SK-N-SH (cell line): ENCODE measurements around the gene HDAC4. TPM values are rescaled to one million over a fixed set of nuclear protein-coding genes. Genes with fewer than 3 reads are reported as not detected.
A peak's percentile ranks its signal among the peaks of the same experiment; 100 is the strongest.

Experiments used
- CTCF ChIA-PET: fragments of 300-600, 350-600 bp; formaldehyde crosslinking; extraction: SDS; loops from one replicate; lab custom pipeline; 2021; lab: Yijun Ruan, JAX
- POLR2A ChIA-PET: fragments of 350-600 bp; sonication (Branson Sonifier 250); formaldehyde crosslinking; extraction: SDS; loops from one replicate; lab custom pipeline; 2020; ENCODE audit warnings: antibody characterized with exemption, inconsistent platforms; lab: Yijun Ruan, JAX
- DNase-seq: peaks from one replicate; pipeline ENCODE4 v3.0.0; 2012
- H2AFZ ChIP-seq: fragments of 200-600 bp; sonication (generic); 2 replicates; pipeline ENCODE4 v1.8.1; 2016; ENCODE audit warnings: antibody characterized with exemption, mild to moderate bottlenecking, low read depth
- H3F3A ChIP-seq: fragments of 200-600 bp; sonication (generic); replicated peaks from 2 replicates; pipeline ENCODE3; 2016; ENCODE audit warnings: antibody characterized with exemption, mild to moderate bottlenecking; ENCODE audit not compliant: insufficient read depth
- H3K27ac ChIP-seq, 2 experiments: fragments of 200-500 bp in 1 of 2; fragments of 200-600 bp in 1 of 2; sonication (Bioruptor generic) in 1 of 2; sonication (generic), shearing (Covaris generic) in 1 of 2; 2 replicates each; pipeline versions ENCODE4 v1.5.1 to v1.6.1; 2014 to 2016; ENCODE audit warnings: low read depth in 2 of 2, inconsistent platforms in 1 of 2, low read length in 1 of 2, mild to moderate bottlenecking in 1 of 2, mixed read lengths in 1 of 2
- H3K27me3 ChIP-seq: fragments of 200-600 bp; sonication (generic), shearing (Covaris generic); 2 replicates; pipeline ENCODE4 v1.6.1; 2016; ENCODE audit warnings: mixed run types; ENCODE audit not compliant: insufficient read depth
- H3K36me3 ChIP-seq, 2 experiments: fragments of 200-500 bp in 1 of 2; fragments of 200-600 bp in 1 of 2; sonication (Bioruptor generic) in 1 of 2; sonication (generic) in 1 of 2; replicated peaks in 1 of 2; 2 replicates each; pipeline versions ENCODE3 to v1.5.1; 2014 to 2016; ENCODE audit warnings: low read length in 1 of 2, mild to moderate bottlenecking in 1 of 2; ENCODE audit not compliant: insufficient read depth in 2 of 2, control insufficient read depth in 1 of 2
- H3K4me1 ChIP-seq, 2 experiments: fragments of 200-500 bp in 1 of 2; fragments of 200-600 bp in 1 of 2; sonication (Bioruptor generic) in 1 of 2; sonication (generic), shearing (Covaris generic) in 1 of 2; 2 replicates each; pipeline versions ENCODE4 v1.5.1 to v1.6.1; 2014 to 2016; ENCODE audit warnings: low read depth in 1 of 2, low read length in 1 of 2, mixed run types in 1 of 2; ENCODE audit not compliant: insufficient read depth in 2 of 2, control insufficient read depth in 1 of 2
- H3K4me2 ChIP-seq: fragments of 200-600 bp; sonication (generic), shearing (Covaris generic); 2 replicates; pipeline ENCODE4 v1.6.1; 2017; ENCODE audit warnings: mixed run types
- H3K4me3 ChIP-seq, 2 experiments: fragments of 200-500 bp in 1 of 2; fragments of 200-600 bp in 1 of 2; sonication (Bioruptor generic) in 1 of 2; sonication (generic), shearing (Covaris generic) in 1 of 2; 2 replicates each; pipeline versions ENCODE4 v1.5.1 to v1.8.1; 2014 to 2016; ENCODE audit warnings: low read depth in 2 of 2, inconsistent platforms in 1 of 2, low read length in 1 of 2, mild to moderate bottlenecking in 1 of 2, mixed read lengths in 1 of 2, moderate library complexity in 1 of 2
- H3K79me2 ChIP-seq: fragments of 200-600 bp; sonication (generic); 2 replicates; pipeline ENCODE4 v1.8.1; 2017; ENCODE audit warnings: mild to moderate bottlenecking; ENCODE audit not compliant: insufficient read depth
- H3K9ac ChIP-seq: fragments of 200-600 bp; sonication (generic); 2 replicates; pipeline ENCODE4 v1.6.1; 2017; ENCODE audit warnings: mixed run types
- H3K9me2 ChIP-seq: fragments of 200-600 bp; sonication (generic); 2 replicates; pipeline ENCODE4 v1.6.1; 2017; ENCODE audit warnings: mixed run types
- H3K9me3 ChIP-seq: fragments of 200-600 bp; sonication (generic); 2 replicates; pipeline ENCODE4 v1.6.1; 2017; ENCODE audit warnings: mixed run types, mild to moderate bottlenecking, moderate library complexity
- H4K20me1 ChIP-seq: fragments of 200-600 bp; sonication (generic); 2 replicates; pipeline ENCODE4 v1.6.1; 2017; ENCODE audit warnings: mild to moderate bottlenecking, mixed run types; ENCODE audit not compliant: insufficient read depth
- CHD2 ChIP-seq: fragments of 150-350 bp; IDR thresholded peaks from 2 replicates; pipeline ENCODE4 v1.6.1; 2018; ENCODE audit warnings: low read length; ENCODE audit not compliant: partially characterized antibody
- EP300 ChIP-seq, 2 experiments: IDR thresholded peaks; 2 replicates each; pipeline versions ENCODE4 v1.4.0 to v1.6.1; 2012; ENCODE audit warnings: borderline replicate concordance in 1 of 2, low read depth in 1 of 2, low read length in 1 of 2
- FOSL2 ChIP-seq: IDR thresholded peaks from 2 replicates; pipeline ENCODE4 v1.4.0; 2012; ENCODE audit warnings: low read depth, mild to moderate bottlenecking, moderate library complexity, borderline replicate concordance
- FOXJ3 ChIP-seq: sonication (generic); formaldehyde crosslinking; IDR thresholded peaks from 2 replicates; pipeline ENCODE4 v1.5.1; 2020; ENCODE audit warnings: mild to moderate bottlenecking, missing genetic modification reagents
- FOXM1 ChIP-seq: IDR thresholded peaks from 2 replicates; pipeline ENCODE4 v1.4.0; 2012; ENCODE audit warnings: low read depth, mild to moderate bottlenecking
- GABPA ChIP-seq: IDR thresholded peaks from 2 replicates; pipeline ENCODE4 v1.4.0; 2012; ENCODE audit warnings: low read depth, mild to moderate bottlenecking
- IRF3 ChIP-seq: fragments of 150-350 bp; IDR thresholded peaks from 2 replicates; pipeline ENCODE4 v1.6.1; 2016; ENCODE audit warnings: mild to moderate bottlenecking, low read depth, low read length
- MEF2A ChIP-seq: IDR thresholded peaks from 2 replicates; pipeline ENCODE4 v1.4.0; 2012; ENCODE audit warnings: low read depth, borderline replicate concordance
- NFIC ChIP-seq: IDR thresholded peaks from 2 replicates; pipeline ENCODE4 v1.4.0; 2012; ENCODE audit warnings: borderline replicate concordance
- RCOR1 ChIP-seq: fragments of 150-350 bp; IDR thresholded peaks from 2 replicates; pipeline ENCODE4 v1.6.1; 2017; ENCODE audit warnings: antibody characterized with exemption, low read length
- RFX5 ChIP-seq: IDR thresholded peaks from 2 replicates; pipeline ENCODE4 v1.6.1; 2012; ENCODE audit warnings: mild to moderate bottlenecking, improper control_type of control experiment, low read length
- RXRA ChIP-seq: IDR thresholded peaks from 2 replicates; pipeline ENCODE4 v1.4.0; 2012; ENCODE audit warnings: low read depth, mild to moderate bottlenecking, borderline replicate concordance
- TEAD4 ChIP-seq: IDR thresholded peaks from 2 replicates; pipeline ENCODE4 v1.4.0; 2012; ENCODE audit warnings: mild to moderate bottlenecking, borderline replicate concordance; ENCODE audit not compliant: insufficient read depth
- YY1 ChIP-seq: IDR thresholded peaks from 2 replicates; pipeline ENCODE4 v1.4.0; 2012; ENCODE audit warnings: low read depth, mild to moderate bottlenecking
- WGBS: methylation state at CpG from one replicate; pipeline ENCODE4 v1.1.6; 2017; ENCODE audit warnings: low lambda C conversion rate; 5-methylcytosine and 5-hydroxymethylcytosine counted together
- polyA plus RNA-seq, 3 experiments: library from polyadenylated mRNA; depleted of rRNA; stranded (reverse); fragments of >200 nt; gene quantifications; 2 replicates each; pipeline ENCODE4 v1.2.3, GENCODE V29; 2012
- TF ChIP-seq, protein P1 (sequence below): IDR thresholded peaks from 2 replicates; pipeline ENCODE4 v1.4.0; 2012; ENCODE audit warnings: low read depth, borderline replicate concordance
- TF ChIP-seq, protein P2 (sequence below): fragments of 150-350 bp; IDR thresholded peaks from 2 replicates; pipeline ENCODE4 v1.6.1; 2017; ENCODE audit warnings: antibody characterized with exemption, low read length, low read depth, borderline replicate concordance
- TF ChIP-seq, protein P3 (sequence below): IDR thresholded peaks from 2 replicates; pipeline ENCODE4 v1.4.0; 2012; ENCODE audit warnings: low read depth, borderline replicate concordance
- TF ChIP-seq, protein P4 (sequence below): fragments of 200-600 bp; sonication (generic); IDR thresholded peaks from 2 replicates; pipeline ENCODE4 v1.6.1; 2017; ENCODE audit warnings: antibody characterized with exemption, mild to moderate bottlenecking, moderate library complexity

The HDAC4 gene
- polyA plus RNA-seq, 1 of the 3 experiments (the other 2 are of a cell fraction) = 5.5 TPM

DNA sequence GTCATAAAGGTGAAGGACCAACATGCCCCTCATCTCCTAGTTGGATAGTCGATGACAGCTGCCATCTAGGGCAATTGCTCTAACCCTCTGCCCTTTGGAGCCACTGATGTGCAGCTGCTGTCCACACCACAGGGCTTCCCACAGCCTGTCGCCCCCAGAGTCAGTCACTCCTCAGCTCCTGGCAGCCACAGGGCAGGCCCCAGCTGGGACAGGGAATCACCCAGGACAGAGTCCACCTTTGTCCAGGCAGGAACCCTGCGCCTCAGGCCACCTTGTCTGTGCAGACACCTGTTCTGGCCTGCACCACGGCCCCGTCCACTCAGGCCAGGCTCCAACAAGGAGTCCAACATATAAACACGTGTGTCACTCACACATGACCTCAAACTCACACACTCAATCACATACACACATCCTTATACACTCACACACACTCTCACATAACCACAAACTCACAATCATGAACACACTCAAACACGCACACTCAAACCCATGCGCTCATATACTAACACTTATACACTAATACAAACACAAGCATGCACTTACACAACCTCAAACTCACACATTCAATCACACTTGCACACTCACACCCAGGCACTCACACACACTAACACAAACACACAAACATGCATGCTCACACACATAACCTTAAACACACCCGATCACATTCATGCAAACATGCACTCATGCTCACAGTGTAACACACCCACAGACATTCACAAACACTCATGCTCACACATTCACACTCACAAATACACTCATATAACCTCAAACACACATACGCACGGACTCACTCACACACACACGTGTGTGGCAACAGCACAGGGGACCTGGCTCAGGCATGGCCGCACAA, 29.7 kb downstream of the HDAC4 start:
- no peak overlapping the region for H3K4me2 ChIP-seq
- WGBS = 97% methylated on average over 11 of the region's 13 CpGs
- no peak overlapping the region for H3K4me3 ChIP-seq
- no peaks in the 10 kb centered on the region for H3K9me2 ChIP-seq
- peaks cover 0 to 15% of the 10 kb centered on the region in 2 experiments; a peak in 1 of 4 replicates for H3K4me1 ChIP-seq
- no peaks in the 10 kb centered on the region for H3K27me3 ChIP-seq
- H3K36me3 ChIP-seq = no peaks in the 10 kb centered on the region
- peaks cover 4% of the 10 kb centered on the region; the same call in 1 of the 2 replicates for H3K79me2 ChIP-seq
- H3F3A ChIP-seq = no peaks in the 10 kb centered on the region
- ChIA-PET POLR2A (no interaction called here), CTCF (no interaction called here)
- H4K20me1 ChIP-seq = no peaks in the 10 kb centered on the region
- no peak overlapping the region for H2AFZ ChIP-seq
- no peak overlapping the region for H3K9ac ChIP-seq
- no peak for DNase-seq
- H3K9me3 ChIP-seq = no peaks in the 10 kb centered on the region
- no peak overlapping the region for H3K27ac ChIP-seq
- TF ChIP-seq NFIC (no peak), FOXM1 (no peak), TEAD4 (no peak), IRF3 (no peak)

- H3K9ac ChIP-seq = no peak overlapping the region
- no peak overlapping the region for H2AFZ ChIP-seq
- H3K4me1 ChIP-seq = peaks cover 0 to 11% of the 10 kb centered on the region in 2 experiments; a peak in 1 of 4 replicates
- POLR2A ChIA-PET = no interaction called here
- H3K4me3 ChIP-seq = no peak overlapping the region
- H3K4me2 ChIP-seq = no peak overlapping the region
- H3K36me3 ChIP-seq = no peaks in the 10 kb centered on the region
- CTCF ChIA-PET = interaction anchor here (1.1 to 1.4 kb wide), 2 partner anchors 10 to 226 kb away, joined by 3 to 4 read pairs; no protein-coding TSS in a partner anchor
- H4K20me1 ChIP-seq = no peaks in the 10 kb centered on the region
- peak; percentile 52 for DNase-seq
- 96% methylated on average over 8 of the region's 9 CpGs for WGBS
- no peak overlapping the region for H3K27ac ChIP-seq
- H3K27me3 ChIP-seq = no peaks in the 10 kb centered on the region
- H3K79me2 ChIP-seq = peaks cover 4% of the 10 kb centered on the region; the same call in 1 of the 2 replicates
- H3K9me2 ChIP-seq = no peaks in the 10 kb centered on the region
- H3F3A ChIP-seq = no peaks in the 10 kb centered on the region
- no peaks in the 10 kb centered on the region for H3K9me3 ChIP-seq
- no peak for TF ChIP-seq FOSL2
- TF ChIP-seq CHD2 = no peak
- no peak for TF ChIP-seq RFX5
- TF ChIP-seq, protein P1, sequence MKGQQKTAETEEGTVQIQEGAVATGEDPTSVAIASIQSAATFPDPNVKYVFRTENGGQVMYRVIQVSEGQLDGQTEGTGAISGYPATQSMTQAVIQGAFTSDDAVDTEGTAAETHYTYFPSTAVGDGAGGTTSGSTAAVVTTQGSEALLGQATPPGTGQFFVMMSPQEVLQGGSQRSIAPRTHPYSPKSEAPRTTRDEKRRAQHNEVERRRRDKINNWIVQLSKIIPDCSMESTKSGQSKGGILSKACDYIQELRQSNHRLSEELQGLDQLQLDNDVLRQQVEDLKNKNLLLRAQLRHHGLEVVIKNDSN = no peak
- TF ChIP-seq, protein P2, sequence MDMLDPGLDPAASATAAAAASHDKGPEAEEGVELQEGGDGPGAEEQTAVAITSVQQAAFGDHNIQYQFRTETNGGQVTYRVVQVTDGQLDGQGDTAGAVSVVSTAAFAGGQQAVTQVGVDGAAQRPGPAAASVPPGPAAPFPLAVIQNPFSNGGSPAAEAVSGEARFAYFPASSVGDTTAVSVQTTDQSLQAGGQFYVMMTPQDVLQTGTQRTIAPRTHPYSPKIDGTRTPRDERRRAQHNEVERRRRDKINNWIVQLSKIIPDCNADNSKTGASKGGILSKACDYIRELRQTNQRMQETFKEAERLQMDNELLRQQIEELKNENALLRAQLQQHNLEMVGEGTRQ = no peak
- TF ChIP-seq MEF2A = no peak
- TF ChIP-seq EP300 (IDR thresholded peaks at IDR 0.05; ENCODE audit: borderline replicate concordance in 1 of 2, low read depth in 1 of 2, low read length in 1 of 2) = no peak
- TF ChIP-seq RCOR1 = no peak
- TF ChIP-seq YY1 = no peak
- TF ChIP-seq, protein P3, sequence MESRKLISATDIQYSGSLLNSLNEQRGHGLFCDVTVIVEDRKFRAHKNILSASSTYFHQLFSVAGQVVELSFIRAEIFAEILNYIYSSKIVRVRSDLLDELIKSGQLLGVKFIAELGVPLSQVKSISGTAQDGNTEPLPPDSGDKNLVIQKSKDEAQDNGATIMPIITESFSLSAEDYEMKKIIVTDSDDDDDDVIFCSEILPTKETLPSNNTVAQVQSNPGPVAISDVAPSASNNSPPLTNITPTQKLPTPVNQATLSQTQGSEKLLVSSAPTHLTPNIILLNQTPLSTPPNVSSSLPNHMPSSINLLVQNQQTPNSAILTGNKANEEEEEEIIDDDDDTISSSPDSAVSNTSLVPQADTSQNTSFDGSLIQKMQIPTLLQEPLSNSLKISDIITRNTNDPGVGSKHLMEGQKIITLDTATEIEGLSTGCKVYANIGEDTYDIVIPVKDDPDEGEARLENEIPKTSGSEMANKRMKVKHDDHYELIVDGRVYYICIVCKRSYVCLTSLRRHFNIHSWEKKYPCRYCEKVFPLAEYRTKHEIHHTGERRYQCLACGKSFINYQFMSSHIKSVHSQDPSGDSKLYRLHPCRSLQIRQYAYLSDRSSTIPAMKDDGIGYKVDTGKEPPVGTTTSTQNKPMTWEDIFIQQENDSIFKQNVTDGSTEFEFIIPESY = no peak
- no peak for TF ChIP-seq RXRA
- no peak for TF ChIP-seq GABPA
- no peak for TF ChIP-seq IRF3
- no peak for TF ChIP-seq FOXJ3 (CRISPR knock-in tag)
- TF ChIP-seq, protein P4, sequence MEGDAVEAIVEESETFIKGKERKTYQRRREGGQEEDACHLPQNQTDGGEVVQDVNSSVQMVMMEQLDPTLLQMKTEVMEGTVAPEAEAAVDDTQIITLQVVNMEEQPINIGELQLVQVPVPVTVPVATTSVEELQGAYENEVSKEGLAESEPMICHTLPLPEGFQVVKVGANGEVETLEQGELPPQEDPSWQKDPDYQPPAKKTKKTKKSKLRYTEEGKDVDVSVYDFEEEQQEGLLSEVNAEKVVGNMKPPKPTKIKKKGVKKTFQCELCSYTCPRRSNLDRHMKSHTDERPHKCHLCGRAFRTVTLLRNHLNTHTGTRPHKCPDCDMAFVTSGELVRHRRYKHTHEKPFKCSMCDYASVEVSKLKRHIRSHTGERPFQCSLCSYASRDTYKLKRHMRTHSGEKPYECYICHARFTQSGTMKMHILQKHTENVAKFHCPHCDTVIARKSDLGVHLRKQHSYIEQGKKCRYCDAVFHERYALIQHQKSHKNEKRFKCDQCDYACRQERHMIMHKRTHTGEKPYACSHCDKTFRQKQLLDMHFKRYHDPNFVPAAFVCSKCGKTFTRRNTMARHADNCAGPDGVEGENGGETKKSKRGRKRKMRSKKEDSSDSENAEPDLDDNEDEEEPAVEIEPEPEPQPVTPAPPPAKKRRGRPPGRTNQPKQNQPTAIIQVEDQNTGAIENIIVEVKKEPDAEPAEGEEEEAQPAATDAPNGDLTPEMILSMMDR = no peak
Observed at GRCh38 chr2:239370403-239370802, 30.4 kb downstream of the HDAC4 start.
